C4-2B (cell line): ENCODE data around the gene MSX2.

Source experiments
- CTCF ChIP-seq: fragments of 450-650 bp; conservative IDR thresholded peaks from 2 replicates; pipeline ENCODE4 v1.5.1; 2017; ENCODE audit warnings: mild to moderate bottlenecking
- ZFX ChIP-seq: fragments of 450-650 bp; IDR thresholded peaks from 2 replicates; pipeline ENCODE4 v1.6.1; 2017

GRCh38 chr5:174692381-174692780 lies 32.0 kb upstream of the MSX2 start:
- no peak for TF ChIP-seq CTCF
- no peak for TF ChIP-seq ZFX
